Body of pancreas (tissue), 4 donors: ENCODE data around the gene CFAP45.

Experiments used
- POLR2A ChIP-seq, 3 donors: fragments of 450-650 bp; IDR thresholded peaks; one replicate each; pipeline ENCODE4 v1.6.1; 2016; ENCODE audit warnings: antibody characterized with exemption in 3 of 3, mild to moderate bottlenecking in 2 of 3
- TF ChIP-seq, protein P1 (sequence below), 7 experiments: fragments of 450-650 bp in 4 of 7; fragments of 200-600 bp in 3 of 7; sonication (generic) in 3 of 7; IDR thresholded peaks; one replicate each; pipeline ENCODE4 v1.5.1; 2016 to 2019; ENCODE audit warnings: antibody characterized with exemption in 7 of 7

DNA sequence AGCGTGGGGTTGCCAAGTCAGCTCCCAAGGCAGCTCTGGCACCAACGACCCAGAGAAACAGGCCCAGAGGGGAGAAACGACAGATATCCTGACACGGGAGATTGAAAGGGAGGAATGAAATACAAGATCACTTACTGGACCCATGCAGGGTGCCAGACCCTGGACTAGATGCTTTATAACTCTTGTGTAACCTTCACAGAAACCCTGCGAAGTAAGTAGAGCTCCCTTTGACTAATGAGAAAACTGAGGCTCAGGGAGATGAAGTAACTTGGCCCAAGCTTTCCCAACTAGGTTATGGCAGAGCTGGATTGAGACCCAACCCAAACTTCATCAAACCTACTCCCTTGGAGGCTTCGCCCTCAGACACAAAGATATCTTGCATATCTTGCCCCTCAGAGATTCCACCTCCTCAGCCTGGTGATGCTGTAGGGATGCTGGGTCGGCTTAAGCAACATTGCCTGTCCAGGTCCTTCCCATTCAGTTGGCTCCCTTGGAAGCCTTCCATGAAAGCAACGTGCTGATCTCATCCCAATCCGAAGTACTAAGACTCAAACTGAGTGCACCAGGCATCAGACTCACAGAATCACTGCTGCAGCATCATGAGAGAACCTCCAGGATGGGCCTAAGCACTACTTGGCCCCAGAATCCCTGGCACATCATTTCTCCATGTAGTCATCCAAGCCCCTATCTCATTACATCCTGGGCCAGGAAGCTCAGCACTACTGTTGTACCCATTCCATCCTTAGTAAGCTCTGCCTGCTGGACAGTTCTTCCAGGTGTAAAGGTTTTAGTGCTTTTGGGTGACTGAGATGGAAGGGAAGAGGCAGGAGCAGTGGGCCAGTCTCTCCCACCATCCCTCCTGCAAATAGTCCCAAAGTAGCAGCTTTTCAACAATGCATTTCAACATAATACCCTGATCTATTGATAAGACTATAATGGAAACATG, 46.5 kb upstream of the CFAP45 start:
- TF ChIP-seq, protein P1, sequence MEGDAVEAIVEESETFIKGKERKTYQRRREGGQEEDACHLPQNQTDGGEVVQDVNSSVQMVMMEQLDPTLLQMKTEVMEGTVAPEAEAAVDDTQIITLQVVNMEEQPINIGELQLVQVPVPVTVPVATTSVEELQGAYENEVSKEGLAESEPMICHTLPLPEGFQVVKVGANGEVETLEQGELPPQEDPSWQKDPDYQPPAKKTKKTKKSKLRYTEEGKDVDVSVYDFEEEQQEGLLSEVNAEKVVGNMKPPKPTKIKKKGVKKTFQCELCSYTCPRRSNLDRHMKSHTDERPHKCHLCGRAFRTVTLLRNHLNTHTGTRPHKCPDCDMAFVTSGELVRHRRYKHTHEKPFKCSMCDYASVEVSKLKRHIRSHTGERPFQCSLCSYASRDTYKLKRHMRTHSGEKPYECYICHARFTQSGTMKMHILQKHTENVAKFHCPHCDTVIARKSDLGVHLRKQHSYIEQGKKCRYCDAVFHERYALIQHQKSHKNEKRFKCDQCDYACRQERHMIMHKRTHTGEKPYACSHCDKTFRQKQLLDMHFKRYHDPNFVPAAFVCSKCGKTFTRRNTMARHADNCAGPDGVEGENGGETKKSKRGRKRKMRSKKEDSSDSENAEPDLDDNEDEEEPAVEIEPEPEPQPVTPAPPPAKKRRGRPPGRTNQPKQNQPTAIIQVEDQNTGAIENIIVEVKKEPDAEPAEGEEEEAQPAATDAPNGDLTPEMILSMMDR (IDR thresholded peaks at IDR 0.05): no peak
- TF ChIP-seq POLR2A (IDR thresholded peaks at IDR 0.05): no peak
